Fibroblast of peridontal ligament (primary cell): Measurements from ENCODE around the gene DNM3.

Experiments
- DNase-seq: peaks from one replicate; pipeline ENCODE4 v3.0.0-alpha.2; 2010; ENCODE audit errors: extremely low read depth

Gene DNM3

DNA sequence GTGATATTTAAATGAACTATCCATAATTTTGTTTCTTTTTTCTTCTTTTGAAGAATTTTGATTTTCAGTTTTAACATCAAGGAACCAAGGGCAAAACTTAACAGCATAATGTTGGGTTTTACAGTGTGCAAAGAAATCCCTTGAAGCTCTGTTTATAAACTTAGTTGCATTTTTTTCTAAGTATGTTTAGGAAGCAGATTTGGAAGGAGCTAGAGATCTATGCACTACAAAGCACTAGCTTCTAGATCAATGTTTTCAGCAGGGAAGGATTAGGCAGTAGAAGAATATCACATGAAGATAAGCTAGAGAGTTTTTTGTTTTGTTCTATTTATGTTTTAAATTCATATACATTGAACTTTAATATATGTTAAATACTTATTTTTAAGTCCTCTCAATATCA is 328.5 kb downstream of the DNM3 start:
- no peak for DNase-seq

DNA sequence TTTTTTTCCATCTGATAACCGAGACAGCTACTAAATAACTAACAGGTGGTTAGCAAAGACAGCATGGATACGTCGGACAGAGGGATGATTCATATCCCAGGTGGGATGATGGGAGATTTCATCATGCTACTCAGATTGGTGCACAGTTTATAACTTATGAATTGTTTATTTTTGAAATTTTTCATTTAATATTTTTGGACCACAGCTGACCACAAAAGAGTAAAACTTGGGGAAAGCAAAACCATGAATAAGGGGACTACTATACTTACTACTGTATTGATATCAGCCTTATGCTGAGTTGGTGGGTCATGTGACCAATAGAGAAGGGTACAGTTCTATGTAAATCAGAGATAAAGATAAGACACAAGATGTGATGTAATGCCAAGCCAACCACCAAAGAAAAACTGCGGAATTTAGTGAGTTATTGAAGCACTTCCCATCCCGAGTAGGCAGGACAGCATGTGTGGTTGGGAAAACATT is 331.1 kb downstream of the DNM3 start:
- DNase-seq = peak; percentile 71

DNA sequence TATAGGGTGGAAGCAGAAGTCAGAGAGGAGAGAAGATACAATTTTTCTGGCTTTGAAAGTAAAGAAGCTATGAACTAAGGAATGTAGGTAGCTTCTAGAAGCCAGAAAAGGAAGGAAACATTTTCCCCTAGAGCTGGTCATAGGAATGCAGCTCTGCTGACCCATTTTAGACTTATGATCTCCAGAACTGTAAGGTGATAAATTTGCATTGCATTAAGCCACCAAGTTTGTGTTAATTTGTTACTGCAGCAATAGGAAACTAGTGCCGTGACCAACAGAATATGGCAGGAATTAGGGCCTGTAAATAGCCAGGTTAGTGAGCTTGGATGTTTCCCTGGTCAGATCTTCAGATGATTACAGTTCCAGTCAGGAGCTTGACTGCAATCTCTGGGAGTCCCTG is 334.9 kb downstream of the DNM3 start:
- DNase-seq = no peak

DNA sequence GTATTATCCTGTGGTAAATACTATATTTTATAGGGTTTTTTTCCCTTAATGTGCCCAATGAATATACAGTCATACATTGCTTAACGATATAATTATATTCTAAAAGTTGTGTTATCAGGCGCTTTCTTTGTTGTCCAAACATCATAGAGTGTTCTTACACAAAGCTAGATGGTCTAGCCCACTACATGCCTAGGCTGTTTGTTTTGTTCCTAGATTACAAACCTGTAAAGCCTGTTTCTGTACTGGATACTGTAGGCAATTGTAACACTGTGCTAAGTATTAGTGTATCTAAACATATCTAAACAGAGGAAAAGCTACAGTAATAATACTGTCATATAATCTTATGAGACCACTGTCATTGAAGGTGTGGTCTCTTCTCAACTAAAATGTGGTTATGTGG is 336.6 kb downstream of the DNM3 start:
- no peak for DNase-seq

DNA sequence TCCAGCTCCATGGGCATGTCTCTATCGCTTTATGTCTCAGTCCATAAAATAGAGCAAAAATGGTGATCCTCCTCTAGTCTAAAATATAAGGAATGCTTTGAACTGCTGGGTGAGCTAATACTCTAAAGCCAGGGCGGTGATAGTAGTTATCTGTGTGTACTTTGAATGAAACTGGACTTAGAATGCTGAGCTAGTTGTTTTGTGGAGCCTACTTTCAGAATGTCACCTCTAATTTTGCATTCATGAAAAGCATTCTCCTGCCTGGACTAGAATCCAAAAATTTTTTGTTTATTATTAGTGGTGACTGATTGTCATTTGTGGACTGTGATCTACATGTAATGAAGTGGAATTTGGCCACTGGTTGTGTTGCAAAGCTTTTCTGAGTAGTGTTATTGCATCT is 337.6 kb downstream of the DNM3 start:
- DNase-seq = no peak

DNA sequence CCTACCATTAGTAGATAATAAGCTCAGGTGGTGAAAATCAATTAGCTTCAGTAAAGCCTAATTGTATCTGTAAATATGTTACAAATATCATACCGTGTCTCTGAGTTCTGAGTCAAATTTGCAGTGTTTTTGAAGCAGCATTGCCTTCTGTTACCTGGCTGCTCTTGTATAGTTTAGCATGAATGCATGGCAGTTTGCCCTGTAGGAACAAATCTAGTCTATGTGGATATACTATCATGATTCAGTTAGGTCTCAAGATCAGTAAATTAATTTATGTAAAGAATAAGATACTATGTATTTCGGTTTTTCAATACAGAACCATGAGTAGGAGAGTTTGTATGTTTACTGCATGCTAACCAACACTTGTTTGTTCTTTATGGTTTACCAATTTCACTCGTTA is 338.6 kb downstream of the DNM3 start:
- DNase-seq = no peak

DNA sequence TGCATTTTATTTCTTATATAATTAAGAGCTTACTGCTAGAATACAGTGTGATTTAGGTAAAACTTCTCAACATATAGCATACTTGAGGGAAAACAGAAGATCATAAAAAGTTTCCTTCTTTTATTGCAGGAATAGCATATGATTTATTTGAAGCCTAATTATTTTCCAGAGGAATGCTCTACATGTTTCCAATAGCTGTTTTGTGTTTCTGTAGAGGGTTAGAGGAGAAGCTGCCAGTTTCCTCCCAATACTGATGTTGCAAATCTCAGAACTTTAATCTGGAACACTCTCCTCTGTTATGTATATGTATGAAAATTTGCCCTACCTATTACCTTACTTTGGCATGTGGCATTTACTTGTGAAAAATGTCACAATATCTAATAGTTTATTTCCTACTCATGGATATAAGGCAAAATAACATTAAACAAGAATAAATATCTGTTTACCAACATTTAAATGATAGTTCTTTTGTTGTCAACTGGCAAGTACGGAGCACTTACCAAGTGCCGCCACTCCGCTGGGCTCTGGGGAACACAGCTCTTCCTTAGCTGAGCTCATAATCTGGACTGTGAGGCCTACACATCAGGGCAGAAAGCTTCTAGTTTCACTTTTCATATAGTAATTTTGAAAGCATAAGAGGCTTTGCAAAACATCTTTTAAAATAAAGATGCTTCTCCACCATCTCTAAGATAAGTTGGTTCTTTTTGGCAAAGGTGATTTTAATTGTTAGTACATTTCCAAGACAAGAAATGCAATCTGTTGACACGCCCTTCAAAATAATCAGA is 339.4 kb downstream of the DNM3 start:
- DNase-seq = peak; percentile 75

DNA sequence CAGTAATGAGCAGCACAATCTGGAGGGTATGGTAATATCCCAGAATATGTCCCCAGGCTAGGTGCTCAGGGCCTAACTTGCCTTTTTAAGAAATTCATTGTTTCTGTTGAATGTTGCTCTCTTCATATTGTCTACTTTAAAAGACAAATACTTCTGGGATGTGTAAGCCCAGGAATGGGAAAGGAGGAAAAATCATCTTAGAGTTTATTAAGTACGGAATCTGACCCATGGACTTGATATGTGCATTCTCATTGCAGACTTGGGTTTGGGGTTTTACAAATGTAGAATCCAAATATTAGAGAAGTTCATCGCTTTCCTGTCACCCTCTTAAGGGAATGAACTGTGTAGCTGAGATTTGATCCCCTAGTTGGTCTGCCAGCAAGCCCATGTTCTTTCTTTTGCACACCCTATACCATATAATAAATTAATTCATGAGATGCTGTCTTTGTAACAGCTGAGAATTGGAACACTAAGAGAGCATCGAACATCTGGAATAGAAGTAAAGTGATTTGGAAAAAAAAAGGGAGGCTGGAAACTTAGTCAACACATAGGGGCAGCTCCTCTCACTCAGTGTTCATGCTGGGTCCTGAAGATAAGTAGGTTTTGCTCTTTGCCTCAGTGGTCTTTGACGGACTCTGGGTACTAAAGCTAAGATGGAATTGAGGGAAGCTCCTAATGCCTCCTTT is 343.4 kb downstream of the DNM3 start:
- peak; percentile 14 for DNase-seq

DNA sequence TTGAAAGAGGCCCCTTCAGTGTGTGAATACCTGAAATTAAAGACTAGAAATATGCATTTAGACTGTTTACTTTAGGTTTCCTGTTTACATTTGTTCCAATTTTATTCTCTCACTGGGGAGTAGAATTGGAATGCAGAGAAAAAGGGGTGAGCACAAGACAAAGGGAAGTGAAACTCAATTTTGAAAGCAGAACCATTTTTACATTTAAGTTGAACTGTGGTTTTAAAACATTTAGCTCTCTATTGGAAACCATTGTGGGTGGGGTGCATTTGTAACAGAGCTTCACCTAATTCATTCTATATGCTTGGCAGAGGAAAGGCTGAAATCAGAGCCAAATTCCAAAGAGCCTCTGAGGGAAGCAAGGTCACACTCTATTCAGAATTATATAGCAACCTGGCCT is 343.9 kb downstream of the DNM3 start:
- peak; percentile 65 for DNase-seq

DNA sequence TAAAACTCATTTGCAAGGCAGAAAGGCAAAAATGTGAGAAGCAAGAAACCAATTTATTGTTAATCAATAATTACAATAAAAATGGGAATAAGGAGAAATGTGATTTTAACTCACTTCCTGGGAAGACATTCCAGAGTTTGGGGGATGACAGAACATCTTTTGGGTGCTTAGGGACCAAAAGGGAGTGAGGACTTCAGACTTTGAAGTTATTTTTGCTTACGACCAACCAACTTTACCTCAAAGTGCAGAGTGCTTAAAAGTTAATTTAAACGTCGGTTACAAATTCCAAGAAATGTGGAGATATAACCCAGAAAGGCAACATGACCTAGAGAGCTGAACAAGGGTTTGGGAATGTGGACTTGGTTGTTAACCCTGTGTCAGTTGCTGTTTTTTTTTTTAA is 344.7 kb downstream of the DNM3 start:
- DNase-seq = no peak

DNA sequence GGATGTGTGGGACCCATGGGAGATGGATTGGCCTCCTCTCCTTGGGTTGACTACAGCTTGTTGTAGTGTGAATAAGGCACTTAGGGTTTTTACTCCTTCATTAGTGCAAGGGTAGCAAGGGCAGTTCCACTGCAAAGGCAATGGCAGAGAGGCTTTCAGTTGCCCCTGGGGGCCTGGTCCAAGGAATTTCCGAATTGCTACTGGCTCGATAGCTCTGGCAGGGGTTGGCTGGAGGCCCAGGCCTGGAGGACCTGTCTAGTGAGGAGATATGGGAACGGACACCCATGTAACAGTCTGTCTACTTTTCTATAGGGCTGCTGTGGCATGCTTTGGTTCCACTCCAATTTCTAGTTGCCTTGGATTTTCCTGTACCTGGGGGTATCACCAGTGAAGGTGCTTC is 360.3 kb downstream of the DNM3 start:
- DNase-seq = no peak

DNA sequence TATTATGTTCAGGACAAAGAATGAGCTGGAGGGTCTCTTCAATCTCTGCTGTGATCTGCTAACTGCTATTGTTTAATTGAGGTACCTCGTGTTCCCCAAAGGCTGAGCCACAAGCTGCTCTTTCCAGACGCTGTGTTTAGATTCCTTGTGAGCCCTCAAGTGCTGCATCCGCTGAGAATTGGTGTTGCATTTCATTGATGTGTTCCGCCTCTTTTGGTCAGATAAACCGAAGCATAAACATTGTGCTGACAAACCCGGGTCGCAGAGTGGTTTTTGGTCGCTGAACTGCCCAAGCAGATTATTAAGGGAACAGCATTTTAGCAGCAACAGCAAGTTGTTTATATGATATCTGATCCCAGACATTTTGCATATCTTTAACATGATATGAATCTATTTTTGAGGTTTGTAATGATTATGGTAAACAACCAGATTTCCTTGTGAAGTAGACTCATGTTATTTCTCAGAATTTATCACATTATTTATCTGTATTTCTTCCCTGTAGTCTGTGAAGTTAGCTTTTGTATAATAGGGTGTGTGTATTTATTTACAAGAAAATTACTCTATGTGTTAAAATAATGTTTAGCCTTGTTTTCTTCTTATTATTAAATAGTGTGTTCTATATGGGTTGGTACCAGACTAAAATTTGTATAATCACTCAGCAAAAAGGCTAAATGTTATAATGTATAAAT is 362.0 kb downstream of the DNM3 start:
- peak; percentile 39 for DNase-seq

DNA sequence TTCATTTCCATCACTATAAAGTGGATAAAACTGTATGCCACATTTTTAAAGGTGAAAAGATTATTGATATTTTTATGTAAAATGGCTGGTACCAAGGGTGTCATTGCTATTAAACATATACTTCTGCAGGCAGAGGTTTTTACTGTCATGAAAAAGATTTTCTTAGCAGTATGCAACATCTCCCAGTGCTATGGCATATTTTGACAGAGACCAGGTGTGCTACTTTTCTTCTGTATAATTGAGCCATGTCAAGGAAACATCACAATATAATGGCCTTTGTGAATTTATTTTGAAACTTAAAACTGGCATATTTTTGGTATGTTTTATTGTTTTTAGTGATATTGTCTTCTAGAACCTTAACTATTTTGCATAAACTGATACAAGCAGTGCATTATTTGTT is 362.6 kb downstream of the DNM3 start:
- DNase-seq = no peak

DNA sequence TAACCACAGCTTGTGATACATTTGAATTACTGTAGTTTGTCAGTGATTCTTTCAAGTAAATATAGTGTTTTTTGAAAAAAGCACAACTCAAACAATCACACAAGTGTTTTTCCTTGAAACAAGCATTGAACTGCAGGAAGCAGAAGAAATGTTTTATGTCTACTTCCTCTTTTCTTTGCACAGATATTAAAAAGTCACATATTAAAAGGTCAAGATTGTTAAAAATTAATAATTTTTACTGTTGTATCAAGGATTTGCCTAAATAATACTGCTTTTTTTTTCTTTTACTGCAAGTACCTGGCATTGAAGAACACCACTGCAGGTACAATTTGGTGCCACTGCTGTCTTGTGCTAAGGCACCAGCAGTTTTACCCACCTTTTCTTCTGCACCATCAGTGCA is 365.0 kb downstream of the DNM3 start:
- no peak for DNase-seq

DNA sequence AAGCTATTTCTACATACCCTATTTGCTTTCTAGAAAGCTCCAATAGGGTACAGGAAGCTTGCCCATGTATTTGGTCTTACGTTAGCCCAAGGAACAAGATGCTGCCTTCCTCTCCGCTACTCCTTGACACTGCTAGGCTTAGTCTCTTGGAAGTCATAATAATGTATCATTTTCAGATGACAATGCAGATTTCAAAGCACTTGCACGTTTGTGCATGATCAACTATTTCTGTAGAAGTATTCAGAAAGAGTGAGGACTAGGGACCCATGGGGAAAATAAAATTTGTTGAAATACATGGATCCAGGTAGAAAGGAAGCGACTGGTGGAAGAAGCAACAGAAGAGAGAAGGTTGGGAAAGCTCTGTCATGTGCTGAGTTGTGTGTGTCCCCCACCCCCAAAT is 367.3 kb downstream of the DNM3 start:
- no peak for DNase-seq

DNA sequence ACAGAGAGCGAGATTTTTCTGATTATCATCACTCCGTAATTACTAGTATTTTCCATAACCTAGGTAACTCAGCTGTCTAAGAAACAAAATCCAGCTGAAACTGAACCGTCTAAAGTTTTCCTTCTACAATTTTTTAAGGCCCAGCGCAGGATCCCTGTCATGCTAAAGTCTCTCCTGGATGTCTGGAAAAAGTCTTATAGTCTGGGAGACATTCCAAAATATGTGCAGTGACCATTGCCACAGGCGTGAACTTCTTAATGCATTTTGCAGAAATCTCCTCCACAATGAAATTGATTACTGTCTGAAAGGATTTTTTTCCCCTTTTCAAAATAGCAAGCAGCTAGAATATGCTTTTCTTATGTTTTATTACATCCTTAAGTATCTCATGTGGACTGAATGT is 369.9 kb downstream of the DNM3 start:
- no peak for DNase-seq

DNA sequence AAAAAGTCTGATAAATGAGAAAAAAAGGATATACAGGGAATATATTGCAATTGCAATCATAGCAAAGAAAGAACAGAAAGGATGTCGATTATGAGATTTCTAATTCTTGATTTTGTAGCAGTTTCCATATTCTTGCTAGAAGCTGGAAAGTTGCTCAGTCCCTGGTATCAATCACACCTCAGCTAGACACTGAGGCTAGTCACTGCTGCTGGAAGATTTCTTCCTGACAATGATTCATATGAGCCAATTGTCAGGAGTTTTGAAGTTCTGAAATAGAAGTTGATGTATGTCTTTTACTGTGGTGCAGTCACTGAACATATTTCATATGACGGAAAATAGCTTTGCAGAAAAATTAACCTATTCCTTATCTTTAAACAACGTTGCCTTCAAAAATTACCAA is 370.8 kb downstream of the DNM3 start:
- no peak for DNase-seq

DNA sequence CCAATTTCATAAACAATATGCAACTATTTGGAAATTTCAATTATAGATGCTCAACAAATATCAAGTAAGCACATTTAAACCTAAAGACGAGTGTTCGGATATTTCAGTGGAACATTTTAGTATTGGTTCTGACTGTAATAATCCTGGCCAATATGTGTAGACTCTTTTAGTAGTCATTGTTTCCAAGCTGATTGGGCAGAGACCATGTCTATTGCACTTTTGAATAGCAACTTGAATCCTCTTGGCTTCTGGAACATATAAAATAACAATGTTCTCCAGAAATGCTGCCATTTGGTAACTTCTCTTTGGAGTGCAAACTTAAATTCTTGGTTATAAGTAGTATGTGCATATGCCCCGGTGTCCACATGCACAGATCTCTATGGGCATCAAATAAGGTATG is 373.7 kb downstream of the DNM3 start:
- DNase-seq = no peak

DNA sequence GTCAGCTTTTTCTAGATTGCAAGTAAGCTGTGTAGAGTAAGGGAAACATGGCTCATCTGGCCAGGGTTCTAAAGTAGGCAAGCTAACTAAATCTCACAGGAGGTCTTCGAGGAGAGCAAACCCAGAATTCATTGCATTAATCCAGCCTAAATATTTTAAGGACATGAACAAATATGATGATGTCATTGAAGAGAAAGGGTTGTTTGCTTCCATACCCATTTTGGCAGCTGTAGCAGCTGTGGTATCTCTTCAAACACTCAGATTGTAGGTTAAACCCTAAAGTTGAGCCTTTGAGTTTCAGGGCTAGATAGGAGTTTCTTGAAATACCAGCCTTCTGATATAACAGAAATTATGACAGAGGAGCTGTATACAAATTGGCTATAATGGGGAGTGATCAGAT is 378.7 kb downstream of the DNM3 start:
- no peak for DNase-seq

DNA sequence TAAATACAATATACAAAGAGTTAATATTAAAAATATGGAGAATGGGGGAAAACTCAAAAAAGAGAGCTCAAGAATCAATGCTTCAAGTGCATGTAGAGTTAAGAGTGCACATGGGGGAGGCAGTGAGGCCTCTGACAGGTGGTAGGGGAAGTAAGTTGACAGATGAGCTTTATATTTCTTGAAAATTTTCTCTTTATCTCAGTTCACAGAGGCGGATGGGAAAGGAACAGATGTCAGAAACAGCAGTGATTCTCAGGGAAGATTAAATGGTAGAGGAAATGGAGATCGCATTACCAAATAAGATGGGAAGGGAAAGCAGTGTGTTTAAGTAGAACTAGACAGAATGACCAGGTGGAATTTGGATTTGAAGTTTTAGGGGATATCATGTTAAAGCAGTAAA is 379.1 kb downstream of the DNM3 start:
- no peak for DNase-seq

DNA sequence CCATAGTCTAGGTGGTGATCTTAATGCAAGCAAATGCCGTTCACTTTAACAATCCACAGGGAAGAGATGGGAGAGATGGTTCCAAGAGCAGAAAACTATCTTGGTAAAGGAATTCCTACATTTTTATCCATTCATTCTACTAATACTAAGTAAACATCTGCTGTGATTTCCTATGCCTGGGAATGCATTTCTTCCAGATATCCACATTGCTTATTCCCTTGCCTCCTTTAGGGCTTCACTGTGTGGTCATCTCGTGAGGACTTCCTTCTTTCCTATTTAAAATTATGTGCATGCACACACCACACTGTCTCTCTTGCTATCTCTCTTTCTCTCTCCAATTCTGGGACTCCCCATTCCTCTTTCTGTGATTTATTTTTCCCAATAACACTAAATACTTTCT is 380.1 kb downstream of the DNM3 start:
- no peak for DNase-seq

DNA sequence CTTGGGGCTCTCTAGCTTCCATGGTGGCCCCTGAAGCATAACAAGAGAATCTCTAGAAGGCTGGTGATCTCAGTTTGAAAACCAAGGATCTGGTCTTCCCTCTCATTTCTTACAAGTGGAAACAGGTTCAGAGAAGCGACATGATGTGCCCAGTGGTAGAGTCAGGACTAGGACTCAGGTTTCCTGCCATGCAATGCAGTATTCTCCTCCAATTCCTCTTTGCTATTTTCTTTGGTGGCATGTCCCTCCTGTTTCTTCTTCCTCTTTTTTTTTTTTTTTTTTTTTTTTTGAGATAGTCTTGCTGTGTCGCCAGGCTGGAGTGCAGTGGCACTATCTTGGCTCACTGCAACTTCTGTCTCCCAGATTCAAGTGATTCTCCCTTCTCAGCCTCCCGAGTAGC is 383.6 kb downstream of the DNM3 start:
- no peak for DNase-seq

DNA sequence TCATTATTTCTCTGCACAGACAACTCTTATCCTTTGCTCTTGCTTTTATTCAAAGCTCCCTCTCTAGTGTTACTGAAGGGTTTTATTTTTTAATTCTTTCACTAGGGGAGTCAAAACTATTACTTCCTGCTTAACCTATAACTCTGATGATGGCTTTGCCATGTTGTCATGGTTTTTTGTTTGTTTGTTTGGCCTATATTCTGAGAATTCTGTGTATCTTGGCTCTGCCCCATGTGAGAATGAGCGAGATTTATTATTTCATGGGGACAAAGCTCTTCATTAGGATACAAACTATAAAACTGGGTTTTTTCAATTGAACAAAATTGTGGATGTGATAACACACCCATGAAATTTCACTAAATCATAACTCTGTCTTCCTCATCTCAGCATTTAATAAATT is 388.6 kb downstream of the DNM3 start:
- DNase-seq = no peak
